Erythroblast (primary cell): Measurements from ENCODE around the gene CERS6.

Experiments used
- GATA1 ChIP-seq: IDR thresholded peaks from 2 replicates; pipeline ENCODE4 v1.6.1; 2011; ENCODE audit warnings: low read depth, mild to moderate bottlenecking, control low read depth, low read length, moderate library complexity
- POLR2A ChIP-seq: IDR thresholded peaks from 2 replicates; pipeline ENCODE4 v1.6.1; 2011; ENCODE audit warnings: mild to moderate bottlenecking, low read length

DNA sequence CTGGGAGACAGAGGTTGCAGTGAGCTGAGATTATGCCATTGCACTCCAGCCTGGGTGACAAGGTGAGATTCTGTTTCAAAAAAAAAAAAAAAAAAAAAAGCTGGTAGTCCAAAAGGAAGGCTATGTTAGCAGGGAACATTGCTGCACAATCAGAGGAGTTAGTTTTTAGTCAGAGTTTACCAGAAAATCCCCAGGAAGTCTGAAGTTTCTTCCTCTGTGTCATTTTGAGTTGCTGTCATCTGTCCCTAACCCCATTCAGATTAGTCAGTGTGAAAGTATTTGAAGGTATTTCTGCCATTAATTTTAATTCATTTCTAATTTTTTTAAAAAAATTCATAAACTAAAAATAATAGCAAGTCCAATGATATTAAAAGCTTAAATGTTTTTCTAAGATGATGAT, 33.5 kb upstream of the CERS6 start:
- no peak for TF ChIP-seq POLR2A
- no peak for TF ChIP-seq GATA1
